Hepatic stellate cell (primary cell): ENCODE measurements around the gene PTCD1.
"Not testable (repeated sequence)": the region's sequence is repeated elsewhere in the genome, so short reads cannot be mapped to it uniquely, and the experiment has no call there.

ENCODE experiments used
- DNase-seq: peaks from one replicate; pipeline ENCODE4 v3.0.0; 2011; ENCODE audit warnings: low spot score

PTCD1 gene

GRCh38 chr7:99387239-99387635, 51.4 kb downstream of the PTCD1 start:
- DNase-seq, result not testable (repeated sequence)

DNA sequence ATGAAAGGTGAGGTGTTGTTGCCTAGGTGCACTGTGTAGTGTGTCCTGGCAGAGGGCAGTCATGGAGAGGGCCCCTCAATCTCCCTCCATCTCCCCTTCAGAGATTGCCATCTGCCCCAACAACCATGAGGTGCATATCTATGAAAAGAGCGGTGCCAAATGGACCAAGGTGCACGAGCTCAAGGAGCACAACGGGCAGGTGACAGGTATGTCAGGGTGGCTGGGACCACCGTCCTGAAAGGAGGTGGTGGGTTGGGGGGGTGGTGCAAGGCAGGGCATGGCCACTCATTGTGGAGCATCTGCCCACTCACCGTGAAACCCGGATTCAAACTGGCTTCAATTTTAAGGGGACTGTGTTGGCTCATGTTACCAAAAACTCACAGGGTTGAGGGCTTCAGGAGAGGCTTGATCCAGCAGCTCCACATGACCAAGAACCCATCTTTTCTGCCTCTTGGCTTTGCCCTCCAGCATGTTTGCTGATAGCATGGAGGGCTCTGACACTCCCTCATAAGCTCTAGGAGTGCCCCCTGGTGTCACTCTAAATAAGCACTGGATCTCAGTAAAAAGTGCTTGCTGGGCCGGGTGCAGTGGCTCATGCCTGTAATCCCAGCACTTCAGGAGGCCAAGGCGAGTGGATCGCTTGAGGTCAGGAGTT, 51.9 kb downstream of the PTCD1 start:
- DNase-seq, result no peak

DNA sequence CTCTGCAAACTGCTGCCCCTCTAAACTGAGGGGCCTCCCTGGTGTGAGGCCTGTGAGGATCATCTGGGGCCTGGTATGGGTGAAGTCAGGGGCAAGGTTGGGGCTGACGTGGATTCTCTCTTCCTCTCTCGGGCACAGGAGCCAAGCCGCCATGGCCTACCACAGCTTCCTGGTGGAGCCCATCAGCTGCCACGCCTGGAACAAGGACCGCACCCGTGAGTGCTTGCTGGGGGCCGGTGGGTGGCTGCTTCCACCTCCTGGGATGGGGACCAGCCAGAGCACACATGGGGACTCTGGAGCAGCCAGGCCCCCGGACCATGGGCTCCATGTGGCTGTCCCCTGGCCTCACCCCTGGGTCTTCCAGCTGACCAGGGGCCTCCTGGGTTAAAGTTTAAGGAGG, 53.0 kb downstream of the PTCD1 start:
- no peak for DNase-seq

DNA sequence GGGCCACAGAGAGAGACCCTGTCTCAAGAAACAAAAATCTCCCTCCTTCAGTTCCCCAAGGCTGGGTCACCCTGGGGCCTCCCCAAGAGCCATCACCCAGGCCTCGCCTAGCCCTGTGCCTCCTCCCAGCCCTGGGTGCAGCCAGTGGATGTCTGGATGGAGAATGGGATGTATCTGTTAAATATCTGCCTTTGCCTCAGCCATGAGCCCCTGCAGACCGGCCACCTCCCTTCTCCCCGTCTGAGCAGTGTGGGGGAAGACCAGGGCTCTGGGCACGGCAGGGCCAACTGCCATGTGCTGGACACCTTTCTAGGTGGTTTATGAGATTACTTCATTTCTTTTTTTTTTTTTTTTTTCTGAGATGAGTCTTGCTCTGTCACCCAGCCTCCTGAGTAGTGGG, 54.1 kb downstream of the PTCD1 start:
- no peak for DNase-seq

- DNase-seq, result no peak
Observed at GRCh38 chr7:99383791-99384370, 54.7 kb downstream of the PTCD1 start.

- DNase-seq, result no peak
Observed at GRCh38 chr7:99383203-99383602, 55.4 kb downstream of the PTCD1 start.

DNA sequence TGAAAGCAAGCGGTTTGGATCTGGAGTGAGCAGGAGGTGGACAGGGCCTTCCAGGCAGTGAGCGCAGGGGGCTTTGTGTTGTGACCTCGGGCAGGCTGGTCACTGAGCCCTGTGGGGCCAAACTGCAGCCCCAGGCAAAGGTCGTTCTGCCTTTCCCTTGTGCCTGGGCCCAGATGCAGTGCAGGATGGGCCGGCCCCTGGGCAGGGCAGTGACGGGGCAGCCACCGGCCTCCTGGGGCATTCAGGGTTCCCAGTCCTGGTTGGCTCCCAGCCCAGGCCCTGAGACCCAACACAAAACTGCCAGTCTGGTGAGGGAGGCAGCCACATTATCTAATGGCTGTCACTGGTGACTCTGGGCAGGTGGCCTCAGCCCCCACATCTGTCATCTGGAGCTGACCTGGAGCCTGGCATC, 56.9 kb downstream of the PTCD1 start:
- DNase-seq, result no peak

GRCh38 chr7:99380823-99381663, 57.6 kb downstream of the PTCD1 start:
- DNase-seq, result peak; percentile 44

GRCh38 chr7:99380032-99380822, 58.4 kb downstream of the PTCD1 start:
- DNase-seq, result peak; percentile 70

GRCh38 chr7:99379693-99380031, 58.9 kb downstream of the PTCD1 start:
- DNase-seq, result not testable (repeated sequence)

GRCh38 chr7:99379043-99379577, 59.5 kb downstream of the PTCD1 start:
- DNase-seq, result peak; percentile 89

- peak; percentile 88 for DNase-seq
Observed at GRCh38 chr7:99375070-99375807, 63.4 kb downstream of the PTCD1 start.

- DNase-seq, result peak; percentile 93
Observed at GRCh38 chr7:99374111-99375064, 64.2 kb downstream of the PTCD1 start, which contains the start of gene ARPC1B. TSS of gene ARPC1B (plus strand) at chr7:99374730. CDS start at chr7:99385715, 10,985 bp downstream.

DNA sequence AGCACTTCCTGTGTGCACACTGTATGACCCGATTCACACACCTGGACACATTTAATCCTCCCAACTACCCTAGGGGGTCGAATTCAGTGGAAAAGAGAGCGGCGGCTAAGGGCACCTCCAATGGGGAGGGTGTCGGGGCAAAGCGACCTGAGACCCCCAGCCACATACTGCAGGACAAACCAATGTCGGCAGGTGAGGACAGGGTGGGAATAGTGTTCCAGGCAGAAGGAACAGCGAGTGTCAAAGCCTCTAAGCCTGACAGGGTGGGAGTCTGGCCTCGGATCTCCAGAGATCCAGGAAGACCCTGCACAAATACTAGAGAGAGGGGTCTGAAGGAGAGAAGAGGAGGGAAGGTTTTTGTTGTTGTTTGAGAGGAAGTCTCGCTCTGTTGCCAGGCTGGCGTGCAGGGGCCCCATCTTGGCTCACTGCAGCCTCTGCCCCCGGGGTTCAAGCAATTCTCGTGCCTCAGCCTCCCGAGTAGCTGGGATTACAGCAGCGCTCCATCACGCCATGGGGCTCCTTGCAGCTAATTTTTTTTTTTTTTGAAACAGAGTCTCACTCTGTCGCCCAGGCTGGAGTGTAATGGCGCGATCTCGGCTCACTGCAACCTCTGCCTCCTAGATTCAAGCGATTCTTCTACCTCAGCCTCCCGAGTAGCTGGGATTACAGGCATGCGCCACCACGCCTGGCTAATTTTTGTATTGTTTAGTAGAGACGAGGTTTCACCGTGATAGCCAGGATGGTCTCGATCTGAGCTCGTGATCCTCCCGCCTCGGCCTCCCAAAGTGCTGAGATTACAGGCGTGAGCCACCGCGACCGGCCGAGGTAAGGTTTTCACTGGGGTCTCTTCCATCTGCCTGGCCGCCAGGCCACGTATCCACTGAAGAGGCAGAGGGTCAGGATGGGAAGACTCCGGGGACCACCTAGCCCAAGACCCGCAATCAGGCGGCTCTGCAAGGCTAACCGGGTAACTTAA, 65.2 kb downstream of the PTCD1 start:
- DNase-seq, result no peak

GRCh38 chr7:99372275-99373090, 66.1 kb downstream of the PTCD1 start:
- no peak for DNase-seq

DNA sequence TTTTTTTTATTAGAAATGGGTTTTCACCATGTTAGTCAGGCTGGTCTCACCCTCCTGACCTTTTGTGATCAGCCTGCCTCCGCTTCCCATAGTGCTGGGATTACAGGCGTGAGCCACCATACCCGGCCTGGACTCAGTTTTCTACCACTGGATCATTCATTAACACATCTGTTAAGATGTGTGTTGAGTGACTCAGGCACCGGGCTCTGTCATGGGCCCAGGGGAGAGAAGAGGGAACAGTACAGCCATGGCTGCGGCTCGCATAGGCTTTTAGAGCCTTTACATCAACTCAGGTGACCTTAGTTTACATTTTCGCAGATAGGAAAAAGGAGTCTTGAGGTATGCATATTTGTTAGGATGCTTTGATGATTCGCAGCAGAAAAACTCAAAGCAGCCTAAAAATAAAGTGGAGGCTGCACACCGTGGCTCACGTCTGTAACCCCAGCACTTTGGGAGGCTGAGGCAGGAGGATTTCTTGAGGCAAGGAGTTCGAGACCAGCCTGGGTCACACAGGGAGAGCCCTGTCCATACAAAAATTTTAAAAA, 67.2 kb downstream of the PTCD1 start:
- no peak for DNase-seq

- DNase-seq, result no peak
Observed at GRCh38 chr7:99369767-99370391, 68.7 kb downstream of the PTCD1 start.
